GM13977 (cell line): ENCODE results near the gene GCHFR.

Experiments
- DNase-seq: peaks from one replicate; pipeline ENCODE4 v3.0.0; 2012; ENCODE audit warnings: low spot score
- in situ Hi-C: fragments of 300-500 bp; cut with MboI; formaldehyde crosslinking; loops from one replicate; pipeline ENCODE4 v1.12.0; 2022; ENCODE audit warnings: low sequenced_read_pairs, low pct_unique_long_range_greater_than_20kb, mixed read lengths, inconsistent platforms; ENCODE audit not compliant: unreplicated experiment
- TF ChIP-seq, protein P1 (sequence below): IDR thresholded peaks from 2 replicates; pipeline ENCODE4 v1.5.1; 2012; ENCODE audit warnings: mild to moderate bottlenecking, control low read depth; ENCODE audit not compliant: insufficient read depth; ENCODE audit errors: extremely low read depth, missing control alignments

Gene GCHFR

DNA sequence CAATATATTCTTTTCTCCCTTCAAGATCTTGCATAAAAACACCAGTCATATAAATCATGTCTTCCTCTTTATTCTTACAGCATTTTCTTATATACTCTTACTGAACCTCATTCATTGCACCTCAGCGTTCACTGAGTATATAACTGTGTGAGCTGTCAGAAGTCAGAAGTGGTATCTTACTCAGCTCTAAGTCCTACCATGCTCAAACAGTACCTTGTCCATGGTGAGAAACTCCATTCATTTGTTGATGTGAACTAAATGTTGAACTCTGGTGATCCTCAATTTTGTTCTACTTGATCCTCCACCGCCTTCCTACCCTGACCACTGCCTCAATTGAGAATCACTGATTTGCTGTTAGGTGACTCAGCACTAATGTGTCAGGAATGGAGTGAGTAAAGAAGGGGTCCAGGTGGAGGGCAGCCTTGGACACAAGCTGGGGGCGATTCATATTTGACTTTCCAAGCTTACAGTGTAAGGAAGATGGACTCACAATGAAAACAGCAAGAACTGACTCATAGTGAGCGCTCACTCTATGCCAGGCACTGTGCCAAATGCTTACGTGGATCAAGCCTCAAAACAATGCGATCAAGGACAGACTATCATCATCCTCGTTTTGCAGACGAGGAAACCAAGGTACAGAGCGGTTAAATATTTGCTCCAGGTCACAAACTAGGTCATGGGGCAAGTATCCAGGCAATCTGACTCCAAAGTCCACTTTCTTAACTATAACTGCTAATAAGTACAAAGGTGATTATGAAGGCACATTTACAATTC, 29.5 kb downstream of the GCHFR start:
- DNase-seq, result no peak
- TF ChIP-seq, protein P1, sequence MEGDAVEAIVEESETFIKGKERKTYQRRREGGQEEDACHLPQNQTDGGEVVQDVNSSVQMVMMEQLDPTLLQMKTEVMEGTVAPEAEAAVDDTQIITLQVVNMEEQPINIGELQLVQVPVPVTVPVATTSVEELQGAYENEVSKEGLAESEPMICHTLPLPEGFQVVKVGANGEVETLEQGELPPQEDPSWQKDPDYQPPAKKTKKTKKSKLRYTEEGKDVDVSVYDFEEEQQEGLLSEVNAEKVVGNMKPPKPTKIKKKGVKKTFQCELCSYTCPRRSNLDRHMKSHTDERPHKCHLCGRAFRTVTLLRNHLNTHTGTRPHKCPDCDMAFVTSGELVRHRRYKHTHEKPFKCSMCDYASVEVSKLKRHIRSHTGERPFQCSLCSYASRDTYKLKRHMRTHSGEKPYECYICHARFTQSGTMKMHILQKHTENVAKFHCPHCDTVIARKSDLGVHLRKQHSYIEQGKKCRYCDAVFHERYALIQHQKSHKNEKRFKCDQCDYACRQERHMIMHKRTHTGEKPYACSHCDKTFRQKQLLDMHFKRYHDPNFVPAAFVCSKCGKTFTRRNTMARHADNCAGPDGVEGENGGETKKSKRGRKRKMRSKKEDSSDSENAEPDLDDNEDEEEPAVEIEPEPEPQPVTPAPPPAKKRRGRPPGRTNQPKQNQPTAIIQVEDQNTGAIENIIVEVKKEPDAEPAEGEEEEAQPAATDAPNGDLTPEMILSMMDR, result no peak

DNA sequence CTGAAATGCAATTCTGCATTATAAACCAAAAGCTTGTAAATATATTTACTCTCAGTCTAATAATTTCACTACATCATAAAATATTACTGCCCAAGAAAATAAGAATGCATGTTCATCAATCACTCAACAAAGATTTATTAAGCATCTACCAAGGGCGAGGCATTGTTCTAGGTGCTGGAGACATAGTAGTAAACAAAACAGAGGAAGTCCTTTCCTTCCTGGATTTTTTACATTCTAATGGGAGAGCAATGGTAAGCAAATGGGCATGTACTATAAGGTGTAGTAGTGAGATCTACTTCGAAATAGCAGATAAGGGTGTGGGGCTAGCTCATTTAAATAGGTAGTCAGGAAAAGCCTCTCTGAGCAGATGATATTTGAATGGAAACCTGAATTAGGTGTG, 32.2 kb downstream of the GCHFR start:
- TF ChIP-seq, protein P1, result no peak
- in situ Hi-C loops, result no loop called here
- no peak for DNase-seq

More for the DNA sequence above, 29.5 kb downstream of the GCHFR start:
- in situ Hi-C loops, result no loop called here

DNA sequence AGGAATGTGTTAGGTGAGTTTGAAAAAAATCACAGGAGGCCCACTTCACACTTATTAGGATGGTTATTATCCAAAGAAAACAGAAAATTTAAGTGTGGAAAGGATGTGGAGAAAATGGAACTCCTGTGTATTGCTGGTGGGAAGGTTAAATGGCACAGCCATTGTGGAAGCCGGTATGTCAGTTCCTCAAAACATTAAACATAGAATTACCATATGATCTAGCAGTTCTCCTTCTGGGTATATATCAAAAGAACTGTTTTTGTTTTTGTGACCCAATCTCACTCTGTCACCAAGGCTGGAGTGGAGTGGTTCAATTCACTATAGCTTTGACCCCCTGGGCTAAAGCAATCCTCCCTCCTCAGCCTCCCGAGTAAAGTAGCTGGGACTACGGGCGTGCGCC, 32.6 kb downstream of the GCHFR start:
- TF ChIP-seq, protein P1, result no peak
- DNase-seq, result no peak
- in situ Hi-C loops, result no loop called here

DNA sequence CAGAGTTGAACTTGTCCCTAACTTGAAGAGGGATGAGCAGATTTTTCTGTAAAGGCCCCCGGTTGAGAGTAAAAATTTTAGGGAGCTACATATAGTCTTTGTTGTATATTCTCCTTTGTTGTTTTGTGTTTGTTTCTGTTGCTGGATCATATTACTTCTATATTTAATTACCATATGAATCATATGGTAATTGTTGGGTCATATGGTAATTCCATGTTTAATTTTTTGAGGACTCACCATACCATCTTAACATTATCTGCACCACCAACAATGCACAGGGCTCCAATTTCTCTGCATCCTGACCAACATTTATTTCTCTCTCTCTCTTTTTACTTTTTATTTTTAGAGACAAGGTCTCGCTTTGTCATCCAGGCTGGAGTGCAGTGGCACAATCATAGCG, 35.7 kb downstream of the GCHFR start:
- in situ Hi-C loops, result no loop called here

DNA sequence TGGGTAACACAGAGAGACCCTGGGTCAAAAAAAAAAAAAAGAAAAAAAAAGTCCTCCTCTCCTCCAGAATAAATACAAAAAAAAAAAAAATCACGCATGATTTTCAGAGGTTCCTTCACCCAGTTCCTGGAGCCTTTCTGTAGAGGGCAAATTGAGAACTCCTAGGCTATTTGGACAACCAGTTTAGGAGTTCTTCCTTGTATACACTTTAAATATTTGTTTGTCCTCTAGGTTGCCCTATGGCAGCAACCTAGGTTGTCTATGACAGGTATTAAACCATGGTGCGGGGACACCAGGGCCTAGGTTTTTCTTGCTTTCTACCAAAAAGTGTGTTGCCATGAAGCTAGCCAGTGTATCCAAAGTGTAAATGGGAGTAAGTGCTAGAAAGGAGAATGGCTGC, 39.2 kb downstream of the GCHFR start:
- TF ChIP-seq, protein P1, result no peak
- in situ Hi-C loops, result no loop called here
- DNase-seq, result no peak

More for the DNA sequence above, 35.7 kb downstream of the GCHFR start:
- TF ChIP-seq, protein P1, result no peak
- no peak for DNase-seq

DNA sequence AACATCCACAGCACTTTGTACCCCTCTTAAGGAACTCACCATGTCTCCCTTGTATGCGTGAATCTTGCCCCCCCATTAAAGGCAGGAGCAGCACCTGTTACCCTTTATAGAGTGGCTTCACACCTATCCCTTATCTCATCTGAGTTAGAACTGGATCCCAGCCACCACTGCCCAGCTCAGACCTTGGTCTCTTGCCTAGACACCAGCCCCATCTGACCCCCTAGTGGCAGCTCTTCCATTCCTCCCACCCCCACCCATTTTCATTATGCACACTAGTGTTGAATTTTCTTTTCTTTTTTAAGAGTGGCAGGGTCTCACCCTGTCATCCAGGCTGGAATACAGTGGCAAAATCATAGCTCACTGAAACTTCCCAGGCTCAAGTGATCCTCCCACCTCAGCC, 39.8 kb downstream of the GCHFR start:
- TF ChIP-seq, protein P1, result no peak
- DNase-seq, result no peak
- in situ Hi-C loops, result no loop called here

DNA sequence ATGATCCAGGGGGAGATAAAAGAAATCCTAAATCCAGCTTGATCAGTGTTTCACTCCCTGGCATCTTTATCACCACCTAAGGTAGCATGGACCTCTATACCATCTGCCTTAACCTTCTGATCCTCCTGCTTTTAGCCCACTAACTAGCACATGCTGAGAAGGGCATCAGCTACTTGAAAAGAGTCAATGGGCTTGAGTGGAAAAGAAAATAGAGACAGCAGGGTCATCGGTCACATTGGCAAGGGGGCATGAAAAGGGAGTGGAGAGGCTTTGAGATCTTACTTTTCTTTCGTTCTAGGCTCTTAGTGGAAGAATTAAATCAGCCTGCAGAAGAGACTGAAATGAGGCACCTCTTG, 42.8 kb downstream of the GCHFR start:
- TF ChIP-seq, protein P1, result no peak
- no peak for DNase-seq
- in situ Hi-C loops, result no loop called here
